A673 (cell line): ENCODE results near the gene NUBPL.

Source experiments
- CTCF ChIP-seq: fragments of 300-800, 200-600 bp; sonication (generic); conservative IDR thresholded peaks from 2 replicates; pipeline ENCODE4 v1.5.1; 2017; ENCODE audit warnings: low read depth, mild to moderate bottlenecking, antibody characterized with exemption, low read length, moderate library complexity, mixed read lengths
- EZH2 ChIP-seq: fragments of 200-600 bp; sonication (generic); IDR thresholded peaks from 2 replicates; pipeline ENCODE4 v1.6.1; 2017; ENCODE audit warnings: borderline replicate concordance, low read depth, mild to moderate bottlenecking, mixed read lengths, antibody characterized with exemption, low read length; ENCODE audit not compliant: poor library complexity, severe bottlenecking

GRCh38 chr14:31894351-31894750 is 333.1 kb downstream of the NUBPL start:
- no peak for TF ChIP-seq CTCF
- no peak for TF ChIP-seq EZH2
